ENCODE data around the gene PCNX3.

GRCh38 chr11:65641297-65642013 is 25.9 kb downstream of the PCNX3 start:
- TF ChIP-seq CTCF (IDR thresholded peaks at IDR 0.05) (no peak), POLR2A (IDR thresholded peaks at IDR 0.05) (no peak)
